SU-DHL-6 (cell line): Measurements from ENCODE around the gene NPIPB4.
"Not testable (repeated sequence)": the region's sequence is repeated elsewhere in the genome, so short reads cannot be mapped to it uniquely, and the experiment has no call there.

Source experiments
- H2AFZ ChIP-seq: fragments of 200-600 bp; sonication (generic); 2 replicates; pipeline ENCODE4 v1.6.1; 2014; ENCODE audit warnings: low read depth, mild to moderate bottlenecking, moderate library complexity, mixed read lengths, antibody characterized with exemption, low read length; ENCODE audit not compliant: severe bottlenecking
- H3F3A ChIP-seq: fragments of 200-600 bp; shearing (Covaris generic); 2 replicates; pipeline ENCODE4 v1.6.0; 2016; ENCODE audit warnings: antibody characterized with exemption, mild to moderate bottlenecking; ENCODE audit not compliant: insufficient read depth
- H3K27ac ChIP-seq: fragments of 200-600 bp; sonication (generic); 2 replicates; pipeline ENCODE4 v1.5.1; 2016; ENCODE audit warnings: low read depth, mild to moderate bottlenecking, low read length, moderate library complexity, mixed read lengths
- H3K27me3 ChIP-seq: fragments of 200-600 bp; sonication (generic), shearing (Covaris generic); 2 replicates; pipeline ENCODE4 v1.6.0; 2014; ENCODE audit warnings: mild to moderate bottlenecking, low read length
- H3K36me3 ChIP-seq: fragments of 200-600 bp; sonication (generic); 2 replicates; pipeline ENCODE4 v1.6.1; 2014; ENCODE audit warnings: mild to moderate bottlenecking, low read length, mixed read lengths
- H3K4me2 ChIP-seq: fragments of 300-600, 200-600 bp; shearing (Covaris generic), sonication (generic); 2 replicates; pipeline ENCODE4 v1.6.0; 2014; ENCODE audit warnings: low read length, low read depth, mild to moderate bottlenecking; ENCODE audit not compliant: poor library complexity, severe bottlenecking
- H3K4me3 ChIP-seq: fragments of 200-600 bp; sonication (generic); 2 replicates; pipeline ENCODE4 v1.5.1; 2014; ENCODE audit warnings: antibody characterized with exemption, low read length, mild to moderate bottlenecking, mixed read lengths; ENCODE audit not compliant: insufficient read depth, poor library complexity, severe bottlenecking
- H3K79me2 ChIP-seq: fragments of 200-600 bp; sonication (generic); 2 replicates; pipeline ENCODE4 v1.6.1; 2014; ENCODE audit warnings: mild to moderate bottlenecking, low read length, moderate library complexity; ENCODE audit not compliant: insufficient read depth
- H3K9ac ChIP-seq: fragments of 200-600 bp; sonication (generic); 2 replicates; pipeline ENCODE4 v1.7.0; 2014; ENCODE audit warnings: mild to moderate bottlenecking, low read length
- H3K9me2 ChIP-seq: fragments of 200-600 bp; sonication (generic); replicated peaks from 2 replicates; pipeline ENCODE4 v1.6.1; 2014; ENCODE audit warnings: low read length; ENCODE audit not compliant: insufficient read depth
- H3K9me3 ChIP-seq: fragments of 200-600 bp; sonication (generic); 2 replicates; pipeline ENCODE4 v1.6.1; 2014; ENCODE audit warnings: low read length, mixed read lengths; ENCODE audit not compliant: insufficient read depth
- H4K20me1 ChIP-seq: fragments of 200-600 bp; sonication (generic); 2 replicates; pipeline ENCODE4 v1.6.1; 2014; ENCODE audit warnings: low read depth, mild to moderate bottlenecking, antibody characterized with exemption, low read length, moderate library complexity, mixed read lengths

The NPIPB4 gene

DNA sequence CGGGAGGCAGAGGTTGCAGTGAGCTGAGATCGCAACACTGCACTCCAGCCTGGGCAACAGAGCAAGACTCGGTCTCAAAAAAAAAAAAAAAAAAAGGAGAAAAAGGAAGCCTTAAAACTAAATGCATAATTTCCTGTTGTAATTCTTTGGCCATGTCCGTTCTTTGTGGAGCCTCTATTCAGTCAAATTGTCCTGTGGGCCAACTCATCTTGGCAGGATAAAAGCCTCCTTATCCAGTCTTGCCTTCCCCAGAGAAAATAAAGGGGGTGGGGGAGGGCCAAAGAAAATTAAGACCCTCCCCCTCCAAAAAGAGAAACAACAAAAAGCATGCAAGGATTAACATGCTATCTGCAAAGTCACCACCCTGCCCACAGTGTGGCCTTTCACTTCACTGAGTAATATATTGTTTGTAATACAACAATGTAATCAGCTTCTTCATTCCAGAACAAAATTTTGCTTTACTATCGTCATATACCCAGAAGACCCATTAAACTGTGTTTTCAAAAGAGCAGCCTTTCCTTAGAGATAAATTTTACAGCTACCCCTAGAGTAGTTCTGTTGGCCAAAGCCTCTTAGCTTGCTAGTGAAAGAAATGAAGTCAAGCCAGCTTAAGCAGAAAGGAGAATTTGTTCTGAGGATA is 31.4 kb downstream of the NPIPB4 start:
- not testable (repeated sequence) for H3K9ac ChIP-seq, H3K9me3 ChIP-seq, H3K79me2 ChIP-seq, H3K36me3 ChIP-seq, H3K4me3 ChIP-seq, H4K20me1 ChIP-seq, H3F3A ChIP-seq, H3K27me3 ChIP-seq, H2AFZ ChIP-seq, H3K4me2 ChIP-seq, H3K9me2 ChIP-seq, H3K27ac ChIP-seq

DNA sequence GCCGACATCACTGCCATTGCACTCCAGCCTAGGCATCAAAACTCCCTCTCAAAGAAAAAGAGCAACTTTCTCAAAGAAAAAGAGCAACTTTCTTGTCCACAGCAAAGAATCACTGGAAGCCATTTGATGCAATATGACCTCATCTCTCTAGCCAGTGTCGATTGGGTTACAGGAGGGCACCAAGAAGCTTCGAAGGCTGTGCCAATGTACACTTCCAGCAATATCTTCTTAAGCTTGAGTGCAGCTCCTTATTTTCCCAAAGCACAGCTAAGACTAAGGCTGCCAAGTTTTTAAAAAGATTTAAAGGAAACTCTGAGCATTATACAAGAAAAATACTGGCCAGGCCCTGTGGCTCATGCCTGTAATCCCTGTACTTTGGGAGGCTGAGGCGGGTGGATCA is 32.0 kb downstream of the NPIPB4 start:
- H3K9me3 ChIP-seq, H2AFZ ChIP-seq, H3K4me2 ChIP-seq, H3K79me2 ChIP-seq, H3K27me3 ChIP-seq, H3K27ac ChIP-seq, H3K4me3 ChIP-seq, H3F3A ChIP-seq, H3K9me2 ChIP-seq, H3K36me3 ChIP-seq, H3K9ac ChIP-seq, H4K20me1 ChIP-seq: not testable (repeated sequence)

DNA sequence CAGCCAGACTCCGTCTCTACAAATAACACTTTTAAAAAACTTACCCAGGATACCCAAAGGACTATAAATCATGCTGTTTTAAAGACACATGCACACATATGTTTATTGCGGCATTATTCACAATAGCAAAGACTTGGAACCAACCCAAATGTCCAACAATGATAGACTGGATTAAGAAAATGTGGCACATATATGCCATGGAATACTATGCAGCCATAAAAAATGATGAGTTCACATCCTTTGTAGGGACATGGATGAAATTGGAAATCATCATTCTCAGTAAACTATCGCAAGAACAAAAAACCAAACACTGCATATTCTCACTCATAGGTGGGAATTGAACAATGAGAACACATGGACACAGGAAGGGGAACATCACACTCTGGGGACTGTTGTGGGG is 34.3 kb downstream of the NPIPB4 start:
- not testable (repeated sequence) for H3K4me3 ChIP-seq, H3K27ac ChIP-seq, H4K20me1 ChIP-seq, H3K9me2 ChIP-seq, H3F3A ChIP-seq, H3K9ac ChIP-seq, H2AFZ ChIP-seq, H3K27me3 ChIP-seq, H3K36me3 ChIP-seq, H3K4me2 ChIP-seq, H3K9me3 ChIP-seq, H3K79me2 ChIP-seq

DNA sequence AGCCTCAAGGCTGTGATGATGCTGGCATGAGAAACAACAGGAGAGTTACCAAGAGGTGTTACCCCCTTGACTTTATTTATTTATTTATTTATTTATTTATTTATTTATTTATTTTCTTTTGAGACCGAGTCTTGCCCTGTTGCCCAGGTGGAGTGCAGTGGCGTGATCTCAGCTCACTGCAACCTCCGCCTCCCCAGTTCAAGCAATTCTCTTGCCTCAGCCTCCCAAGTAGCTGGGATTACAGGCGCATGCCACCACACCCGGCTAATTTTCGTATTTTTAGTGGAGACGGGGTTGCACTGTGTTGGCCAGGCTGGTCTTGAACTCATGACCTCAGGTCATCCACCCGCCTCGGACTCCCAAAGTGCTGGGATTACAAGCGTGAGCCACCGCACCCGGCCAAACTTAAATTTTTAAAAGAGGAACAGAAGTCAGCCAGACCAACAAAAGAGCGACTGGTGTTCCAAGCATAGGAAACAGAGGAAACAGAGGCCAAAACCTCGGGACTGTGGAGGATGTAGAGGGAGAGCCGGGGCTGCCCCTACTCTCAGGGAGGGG is 36.6 kb downstream of the NPIPB4 start:
- not testable (repeated sequence) for H3K27me3 ChIP-seq, H3K9me3 ChIP-seq, H3K79me2 ChIP-seq, H3K36me3 ChIP-seq, H4K20me1 ChIP-seq, H3K9me2 ChIP-seq, H3F3A ChIP-seq
- H2AFZ ChIP-seq: peak overlapping the region; percentile 98
- H3K9ac ChIP-seq: peak overlapping the region; percentile 88
- H3K4me2 ChIP-seq: peak overlapping the region; percentile 69
- peak overlapping the region; percentile 64; the same call in 1 of the 2 replicates for H3K27ac ChIP-seq
- peak overlapping the region; percentile 81 for H3K4me3 ChIP-seq

DNA sequence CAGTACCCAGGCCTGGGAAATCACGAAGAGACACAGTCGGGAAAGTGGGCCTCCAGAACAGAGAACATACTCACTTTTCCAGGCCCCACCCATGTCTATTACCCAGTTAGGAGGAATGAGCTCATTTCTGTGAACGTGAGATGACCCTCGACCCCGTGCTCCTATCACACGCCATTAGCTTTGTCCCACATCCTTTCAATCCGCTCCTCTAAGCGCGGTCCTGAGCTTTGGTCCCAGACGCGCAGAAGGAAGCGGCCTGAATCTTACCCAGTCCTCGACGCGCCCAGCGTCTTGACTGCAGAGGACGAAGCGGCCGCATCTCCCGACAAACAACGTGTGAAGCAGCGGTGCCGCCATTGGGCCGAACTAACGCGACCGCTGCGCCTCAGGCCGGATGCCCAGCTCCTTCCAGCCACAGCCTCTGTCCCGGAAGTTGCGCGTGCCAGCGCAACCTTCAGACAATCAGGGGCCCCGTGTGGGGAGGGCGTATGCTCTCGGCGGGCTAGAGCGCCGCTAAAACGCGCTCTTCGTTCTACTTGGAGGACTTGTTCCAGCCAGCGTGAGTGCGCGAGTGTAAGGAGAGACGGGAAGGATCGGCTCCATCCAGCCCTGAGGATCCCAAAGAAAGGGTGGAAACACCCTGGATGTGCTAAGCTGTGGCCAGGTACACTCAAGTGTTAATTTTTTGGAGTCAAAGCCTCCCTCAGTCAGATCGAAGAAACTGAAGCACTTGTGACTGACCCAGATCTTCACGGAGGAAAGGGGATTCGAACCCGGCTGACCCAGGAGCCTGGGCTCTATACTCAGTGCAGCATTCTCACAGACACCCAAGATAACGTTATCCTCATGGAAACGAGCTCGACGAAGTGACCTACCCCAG is 37.3 kb downstream of the NPIPB4 start:
- H3K27ac ChIP-seq: peak overlapping the region; percentile 64

DNA sequence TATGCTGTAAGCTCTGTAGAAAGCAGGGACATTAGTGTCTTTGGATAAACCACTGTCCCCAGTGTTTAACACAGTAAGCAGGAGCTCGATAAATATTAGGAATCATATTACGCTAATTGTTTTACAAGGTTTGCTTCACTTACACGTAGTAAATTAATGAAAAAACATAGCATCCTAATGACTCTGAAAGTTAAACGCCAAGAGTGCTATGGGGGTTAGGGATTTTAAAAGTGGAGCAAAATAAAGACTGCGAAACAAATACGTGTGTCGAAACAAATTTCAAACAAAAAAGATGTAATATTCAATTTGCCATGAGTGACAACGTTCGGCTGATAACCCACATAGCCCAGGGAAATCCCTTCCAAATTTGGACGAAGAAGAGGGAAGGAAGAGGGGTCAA is 37.9 kb downstream of the NPIPB4 start:
- not testable (repeated sequence) for H3K36me3 ChIP-seq, H3K9me2 ChIP-seq, H4K20me1 ChIP-seq, H3K79me2 ChIP-seq, H2AFZ ChIP-seq, H3K27ac ChIP-seq, H3F3A ChIP-seq, H3K27me3 ChIP-seq, H3K9me3 ChIP-seq
- peak overlapping the region; percentile 69 for H3K4me2 ChIP-seq
- peak overlapping the region; percentile 88 for H3K9ac ChIP-seq
- H3K4me3 ChIP-seq: peak overlapping the region; percentile 81

More for the DNA sequence above, 37.3 kb downstream of the NPIPB4 start:
- Histone ChIP-seq H2AFZ (peak overlapping the region; percentile 98), H3K4me3 (peak overlapping the region; percentile 81), H3K9ac (peak overlapping the region; percentile 88), H3K4me2 (peak overlapping the region; percentile 69)
- not testable (repeated sequence) for H4K20me1 ChIP-seq, H3K36me3 ChIP-seq, H3K79me2 ChIP-seq, H3K9me3 ChIP-seq, H3K27me3 ChIP-seq, H3K9me2 ChIP-seq, H3F3A ChIP-seq

DNA sequence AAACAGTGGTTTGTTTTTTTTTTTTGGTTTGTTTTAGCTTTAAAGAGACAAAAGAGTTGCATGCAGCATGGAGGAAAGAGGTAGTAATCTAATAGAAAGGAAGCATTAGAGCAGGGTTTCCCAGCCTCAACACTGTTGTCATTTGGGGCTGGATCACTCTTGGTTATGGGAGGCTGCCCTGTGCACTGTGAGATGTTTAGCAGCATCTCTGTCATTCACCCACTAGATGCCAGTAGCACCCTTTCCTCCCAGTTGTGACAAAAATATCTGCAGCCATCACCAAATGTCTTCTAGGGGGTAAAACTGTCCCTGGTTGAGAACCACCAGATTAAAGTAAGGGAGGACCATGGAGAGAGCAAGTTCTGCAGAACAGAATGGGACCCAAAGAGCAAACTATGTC is 40.5 kb downstream of the NPIPB4 start:
- not testable (repeated sequence) for H3K4me2 ChIP-seq, H3K27me3 ChIP-seq, H3K27ac ChIP-seq, H3K9me2 ChIP-seq, H4K20me1 ChIP-seq, H2AFZ ChIP-seq, H3F3A ChIP-seq, H3K36me3 ChIP-seq, H3K79me2 ChIP-seq, H3K4me3 ChIP-seq, H3K9ac ChIP-seq, H3K9me3 ChIP-seq

DNA sequence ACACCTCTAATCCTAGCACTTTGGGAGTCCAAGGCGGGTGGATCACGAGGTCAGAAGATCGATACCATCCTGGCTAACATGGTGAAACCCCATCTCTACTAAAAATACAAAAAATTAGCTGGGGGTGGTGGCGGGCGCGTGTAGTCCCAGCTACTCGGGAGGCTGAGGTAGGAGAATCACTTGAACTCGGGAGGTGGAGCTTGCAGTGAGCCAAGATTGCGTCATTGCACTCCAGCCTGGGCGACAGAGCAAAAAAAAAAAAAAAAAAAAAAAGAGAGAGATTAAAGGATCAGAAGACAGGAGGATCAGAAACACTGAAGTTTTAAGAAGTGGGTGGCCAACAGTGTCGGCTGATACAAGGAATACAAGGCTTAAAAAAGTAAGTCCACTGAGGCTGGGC is 41.9 kb downstream of the NPIPB4 start:
- H3K27me3 ChIP-seq, H3K4me2 ChIP-seq, H4K20me1 ChIP-seq, H3K36me3 ChIP-seq, H3K79me2 ChIP-seq, H3K9me3 ChIP-seq, H3K27ac ChIP-seq, H3K9ac ChIP-seq, H3K4me3 ChIP-seq, H3F3A ChIP-seq, H3K9me2 ChIP-seq, H2AFZ ChIP-seq: not testable (repeated sequence)
